Suprapubic skin (tissue), 4 donors: Measurements from ENCODE around the gene GLE1. TPM values are rescaled to one million over a fixed set of nuclear protein-coding genes. Genes with fewer than 3 reads are reported as not detected.

Experiments
- DNase-seq, 2 donors: peaks; one replicate each; pipeline ENCODE4 v3.0.0-alpha.2; 2019; ENCODE audit warnings: low spot score in 2 of 2
- H3K27ac ChIP-seq: fragments of 200-600 bp; sonication (generic); one replicate; pipeline ENCODE4 v1.5.1; 2019
- H3K27me3 ChIP-seq: fragments of 200-600 bp; sonication (generic); one replicate; pipeline ENCODE4 v1.5.1; 2019
- H3K36me3 ChIP-seq: fragments of 200-600 bp; sonication (generic); one replicate; pipeline ENCODE4 v1.5.1; 2019
- H3K4me1 ChIP-seq: fragments of 200-600 bp; sonication (generic); one replicate; pipeline ENCODE4 v1.5.1; 2019
- H3K4me3 ChIP-seq: fragments of 200-600 bp; sonication (generic); one replicate; pipeline ENCODE4 v1.5.1; 2019; ENCODE audit warnings: mild to moderate bottlenecking
- H3K9me3 ChIP-seq: fragments of 200-600 bp; sonication (generic); one replicate; pipeline ENCODE4 v1.5.1; 2019
- EP300 ChIP-seq: sonication (generic); formaldehyde crosslinking; IDR thresholded peaks from one replicate; pipeline ENCODE4 v1.6.1; 2017; ENCODE audit warnings: antibody characterized with exemption
- POLR2A ChIP-seq, 2 donors: fragments of 450-650 bp; IDR thresholded peaks; one replicate each; pipeline ENCODE4 v1.6.1; 2017; ENCODE audit warnings: antibody characterized with exemption in 2 of 2, mild to moderate bottlenecking in 2 of 2, moderate library complexity in 2 of 2
- POLR2AphosphoS5 ChIP-seq, 3 donors: sonication (generic); formaldehyde crosslinking; IDR thresholded peaks; one replicate each; pipeline ENCODE4 v1.6.1; 2017; ENCODE audit warnings: antibody characterized with exemption in 3 of 3
- WGBS: methylation state at CpG from one replicate; pipeline ENCODE4 v1.1.5; 2018; 5-methylcytosine and 5-hydroxymethylcytosine counted together
- total RNA-seq, 4 donors: library from RNA; depleted of rRNA; stranded (reverse); fragments of >200 nt; gene quantifications; one replicate each; pipeline ENCODE4 v1.1.0, GENCODE V29; 2016
- TF ChIP-seq, protein P1 (sequence below), 2 donors: fragments of 200-600 bp in 1 of 2; fragments of 450-650 bp in 1 of 2; sonication (generic) in 1 of 2; IDR thresholded peaks; one replicate each; pipeline ENCODE4 v1.5.1; 2016 to 2019; ENCODE audit warnings: antibody characterized with exemption in 2 of 2, mild to moderate bottlenecking in 1 of 2, moderate library complexity in 1 of 2

Gene GLE1
- 10 to 100 TPM; 27.5 to 39.6 (median 28.5) TPM for total RNA-seq

DNA sequence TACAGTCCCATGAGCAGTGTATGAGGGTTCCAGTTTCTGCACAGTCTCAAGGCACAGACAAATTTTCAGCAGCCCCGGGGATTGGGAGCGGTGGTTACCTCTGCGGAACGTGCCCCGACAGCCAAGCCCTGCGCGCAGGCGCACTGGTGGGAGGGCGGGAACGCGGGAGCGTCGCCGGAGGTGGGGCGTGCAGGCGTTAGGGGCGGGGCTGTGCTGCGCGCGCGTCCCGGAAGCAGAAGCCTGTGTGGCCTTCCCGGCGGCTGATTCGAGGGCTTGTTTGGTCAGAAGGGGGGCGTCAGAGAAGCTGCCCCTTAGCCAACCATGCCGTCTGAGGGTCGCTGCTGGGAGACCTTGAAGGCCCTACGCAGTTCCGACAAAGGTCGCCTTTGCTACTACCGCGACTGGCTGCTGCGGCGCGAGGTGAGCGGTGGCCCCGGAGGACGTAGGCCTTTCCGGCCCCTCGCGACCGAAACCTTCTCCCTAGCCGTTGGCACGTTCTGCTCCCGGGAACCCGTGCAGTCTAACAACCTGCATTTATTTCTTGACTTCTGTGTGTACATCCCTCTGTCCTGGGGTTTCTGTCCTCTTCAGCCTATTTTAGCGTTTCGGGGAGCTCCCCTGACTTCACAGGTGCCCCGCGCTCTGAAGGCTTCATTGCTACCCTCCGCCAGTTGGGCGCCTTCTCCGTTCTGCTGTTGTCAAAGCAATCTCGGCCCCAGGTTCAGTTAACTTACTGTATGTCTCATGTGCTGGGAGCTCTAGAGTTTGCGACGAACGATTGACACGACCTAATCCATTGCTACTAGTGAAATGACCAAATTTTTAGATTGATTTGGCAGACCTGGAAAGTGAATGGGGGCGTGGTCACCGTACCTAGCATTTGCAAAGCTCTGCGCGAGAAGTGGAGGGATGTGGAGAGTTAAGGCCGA is at the start of gene GLE1:
Gene GLE1 (plus strand): TSS at position 235 of the 929 bp plus-strand sequence. CDS start 87 bp downstream, at position 322.
- Histone ChIP-seq H3K36me3 (peaks cover 16% of the 10 kb centered on the region), H3K9me3 (no peaks in the 10 kb centered on the region), H3K27me3 (no peaks in the 10 kb centered on the region), H3K4me3 (peak within 1 kb of the TSS; percentile 62), H3K4me1 (peaks cover 29% of the 10 kb centered on the region), H3K27ac (peak within 1 kb of the TSS; percentile 84)
- DNase-seq, result peak; percentile 95
- WGBS, result 0% methylated on average over 34 of the region's 64 CpGs
- TF ChIP-seq POLR2AphosphoS5 (IDR thresholded peaks at IDR 0.05) (peak in 1 of 3 donors; percentile 78), POLR2A (IDR thresholded peaks at IDR 0.05) (peak in 1 of 2 donors; percentile 54), EP300 (no peak)

DNA sequence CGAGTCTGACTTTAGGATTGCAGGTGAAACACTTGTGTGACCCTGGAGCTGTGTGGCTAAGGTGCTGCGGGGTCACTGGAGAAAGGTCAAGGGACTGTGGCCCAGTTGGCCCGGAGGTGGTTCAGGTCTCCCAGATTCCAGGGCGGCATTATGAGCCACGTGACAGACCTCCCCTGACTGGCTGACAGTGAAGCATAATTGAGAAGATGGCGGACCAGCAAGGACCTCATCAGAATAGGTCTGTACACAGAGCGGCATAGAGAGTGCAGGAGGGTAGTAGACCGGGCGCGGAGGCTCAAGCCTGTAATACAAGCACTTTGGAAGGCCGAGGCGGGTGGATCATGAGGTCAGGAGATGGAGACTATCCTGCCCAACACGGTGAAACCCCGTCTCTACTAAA is 49.5 kb upstream of the GLE1 start:
- Histone ChIP-seq H3K4me3 (no peak overlapping the region), H3K4me1 (peaks cover 16% of the 10 kb centered on the region), H3K27me3 (no peaks in the 10 kb centered on the region), H3K9me3 (no peaks in the 10 kb centered on the region), H3K36me3 (peaks cover 11% of the 10 kb centered on the region), H3K27ac (no peak overlapping the region)
- DNase-seq, result no peak
- WGBS, result 87% methylated on average over 14 of the region's 14 CpGs
- TF ChIP-seq EP300 (no peak), POLR2AphosphoS5 (IDR thresholded peaks at IDR 0.05) (no peak), POLR2A (IDR thresholded peaks at IDR 0.05) (no peak)
- TF ChIP-seq, protein P1, sequence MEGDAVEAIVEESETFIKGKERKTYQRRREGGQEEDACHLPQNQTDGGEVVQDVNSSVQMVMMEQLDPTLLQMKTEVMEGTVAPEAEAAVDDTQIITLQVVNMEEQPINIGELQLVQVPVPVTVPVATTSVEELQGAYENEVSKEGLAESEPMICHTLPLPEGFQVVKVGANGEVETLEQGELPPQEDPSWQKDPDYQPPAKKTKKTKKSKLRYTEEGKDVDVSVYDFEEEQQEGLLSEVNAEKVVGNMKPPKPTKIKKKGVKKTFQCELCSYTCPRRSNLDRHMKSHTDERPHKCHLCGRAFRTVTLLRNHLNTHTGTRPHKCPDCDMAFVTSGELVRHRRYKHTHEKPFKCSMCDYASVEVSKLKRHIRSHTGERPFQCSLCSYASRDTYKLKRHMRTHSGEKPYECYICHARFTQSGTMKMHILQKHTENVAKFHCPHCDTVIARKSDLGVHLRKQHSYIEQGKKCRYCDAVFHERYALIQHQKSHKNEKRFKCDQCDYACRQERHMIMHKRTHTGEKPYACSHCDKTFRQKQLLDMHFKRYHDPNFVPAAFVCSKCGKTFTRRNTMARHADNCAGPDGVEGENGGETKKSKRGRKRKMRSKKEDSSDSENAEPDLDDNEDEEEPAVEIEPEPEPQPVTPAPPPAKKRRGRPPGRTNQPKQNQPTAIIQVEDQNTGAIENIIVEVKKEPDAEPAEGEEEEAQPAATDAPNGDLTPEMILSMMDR (IDR thresholded peaks at IDR 0.05), result no peak

DNA sequence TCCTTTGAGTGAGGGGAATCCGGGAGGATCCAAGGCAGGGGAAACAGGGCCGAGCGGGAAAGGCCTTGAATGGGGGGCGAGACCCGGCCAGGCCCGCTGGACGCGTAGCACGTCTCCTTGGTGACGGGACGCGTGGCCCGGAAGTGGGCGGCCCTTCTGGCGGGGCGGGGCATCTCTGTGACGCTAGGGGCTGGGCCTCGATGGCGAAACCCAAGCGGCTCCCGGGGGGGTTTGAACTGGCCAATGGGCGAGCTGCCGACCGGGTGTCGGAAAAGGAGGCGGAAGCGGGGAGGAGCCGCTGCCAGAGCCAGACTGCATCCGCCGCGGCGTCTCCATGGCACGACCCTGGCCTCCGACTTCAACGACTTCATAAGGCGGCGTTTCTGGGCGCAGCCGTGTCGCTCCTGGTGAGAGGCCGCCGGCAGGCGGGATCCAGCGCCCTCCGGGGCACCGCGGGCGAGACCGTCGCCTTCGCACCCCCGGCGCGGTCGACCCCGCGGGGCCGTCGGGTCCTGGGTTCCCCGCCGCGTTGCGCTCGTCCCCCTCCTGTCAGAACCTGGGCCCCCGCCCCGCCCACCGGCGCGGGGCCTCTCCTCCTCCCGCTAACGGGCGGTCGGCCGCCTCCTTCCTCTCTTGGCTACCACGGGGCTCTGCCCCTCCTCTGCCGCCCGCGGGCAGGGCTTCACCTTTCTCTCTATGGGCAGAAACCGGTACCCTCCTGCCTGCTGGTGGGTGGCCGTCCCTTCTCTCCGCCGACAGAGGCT is 48.5 kb upstream of the GLE1 start, which contains the start of gene ODF2:
Gene ODF2 (plus strand): TSS at position 158 of the 764 bp plus-strand sequence. CDS start 86 bp downstream, at position 244.
- Histone ChIP-seq H3K9me3 (no peaks in the 10 kb centered on the region), H3K27me3 (no peaks in the 10 kb centered on the region), H3K27ac (peak within 1 kb of the TSS; percentile 86), H3K36me3 (peaks cover 21% of the 10 kb centered on the region), H3K4me1 (peaks cover 16% of the 10 kb centered on the region), H3K4me3 (peak within 1 kb of the TSS; percentile 100)
- 0% methylated on average over 16 of the region's 82 CpGs for WGBS
- DNase-seq, result peak; percentile 99
- TF ChIP-seq POLR2AphosphoS5 (IDR thresholded peaks at IDR 0.05) (no peak), POLR2A (IDR thresholded peaks at IDR 0.05) (no peak), EP300 (no peak)
- TF ChIP-seq, protein P1 (IDR thresholded peaks at IDR 0.05), result no peak

- no peaks in the 10 kb centered on the region for H3K27me3 ChIP-seq
- peak overlapping the region; percentile 100 for H3K4me3 ChIP-seq
Observed at GRCh38 chr9:128456613-128457061, 47.9 kb upstream of the GLE1 start.

DNA sequence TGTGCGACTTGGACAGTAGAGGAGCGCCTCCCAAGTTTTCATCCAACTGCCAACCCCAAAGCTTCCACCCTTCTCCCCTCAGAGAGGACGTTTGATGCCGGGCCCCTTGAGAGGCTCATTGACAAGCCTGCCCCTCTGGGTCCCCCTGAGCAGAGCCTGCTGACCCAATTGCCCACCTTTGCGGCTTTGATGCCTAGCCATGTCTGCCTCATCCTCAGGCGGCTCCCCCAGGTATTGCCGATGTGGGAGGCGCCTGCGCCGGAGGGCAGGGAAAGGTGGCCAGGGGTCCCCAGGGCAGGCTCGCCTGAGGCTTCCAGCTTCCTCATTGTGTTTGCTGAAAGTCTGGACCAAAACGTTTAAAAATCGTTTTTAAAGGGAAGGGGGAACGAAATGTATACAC is 47.3 kb upstream of the GLE1 start:
- Histone ChIP-seq H3K36me3 (peaks cover 33% of the 10 kb centered on the region), H3K27me3 (no peaks in the 10 kb centered on the region), H3K4me1 (peaks cover 16% of the 10 kb centered on the region), H3K9me3 (no peaks in the 10 kb centered on the region), H3K4me3 (peak overlapping the region; percentile 100), H3K27ac (no peak overlapping the region)
- no peak for DNase-seq
- 21% methylated on average over 8 of the region's 14 CpGs for WGBS
- no peak for TF ChIP-seq POLR2AphosphoS5 (IDR thresholded peaks at IDR 0.05)

More at GRCh38 chr9:128456613-128457061, 47.9 kb upstream of the GLE1 start:
- TF ChIP-seq, protein P1 (IDR thresholded peaks at IDR 0.05), result no peak
- no peak for TF ChIP-seq POLR2A (IDR thresholded peaks at IDR 0.05)
- TF ChIP-seq EP300, result no peak
- TF ChIP-seq POLR2AphosphoS5 (IDR thresholded peaks at IDR 0.05), result no peak
- DNase-seq, result peak; percentile 76 to 83
- Histone ChIP-seq H3K27ac (peak overlapping the region; percentile 86), H3K9me3 (no peaks in the 10 kb centered on the region), H3K36me3 (peaks cover 27% of the 10 kb centered on the region), H3K4me1 (peaks cover 16% of the 10 kb centered on the region)
- 0% methylated on average over 18 of the region's 48 CpGs for WGBS
